ENCODE data around the gene PALD1.

Gene PALD1

GRCh38 chr10:70596110-70596798 is 117.7 kb downstream of the PALD1 start:
- no peak for TF ChIP-seq CREB1 (IDR thresholded peaks at IDR 0.05; ENCODE audit: low read depth)
- no peak for TF ChIP-seq ZBTB7A (IDR thresholded peaks at IDR 0.05; ENCODE audit: low read depth)
- no peak for TF ChIP-seq USF1 (IDR thresholded peaks at IDR 0.05)
- no peak for TF ChIP-seq TCF12 (IDR thresholded peaks at IDR 0.05; ENCODE audit: low read depth)
- TF ChIP-seq NFIC (IDR thresholded peaks at IDR 0.05), result no peak
- TF ChIP-seq EP300 (IDR thresholded peaks at IDR 0.05; ENCODE audit: borderline replicate concordance), result no peak
- TF ChIP-seq TEAD4 (IDR thresholded peaks at IDR 0.05), result no peak
- TF ChIP-seq FOXM1 (IDR thresholded peaks at IDR 0.05; ENCODE audit: borderline replicate concordance, low read depth), result no peak
- no peak for TF ChIP-seq CEBPB (IDR thresholded peaks at IDR 0.05)
- TF ChIP-seq EGR1 (IDR thresholded peaks at IDR 0.05), result no peak
- TF ChIP-seq YY1 (IDR thresholded peaks at IDR 0.05; ENCODE audit: low read depth), result no peak
- TF ChIP-seq, protein P1, sequence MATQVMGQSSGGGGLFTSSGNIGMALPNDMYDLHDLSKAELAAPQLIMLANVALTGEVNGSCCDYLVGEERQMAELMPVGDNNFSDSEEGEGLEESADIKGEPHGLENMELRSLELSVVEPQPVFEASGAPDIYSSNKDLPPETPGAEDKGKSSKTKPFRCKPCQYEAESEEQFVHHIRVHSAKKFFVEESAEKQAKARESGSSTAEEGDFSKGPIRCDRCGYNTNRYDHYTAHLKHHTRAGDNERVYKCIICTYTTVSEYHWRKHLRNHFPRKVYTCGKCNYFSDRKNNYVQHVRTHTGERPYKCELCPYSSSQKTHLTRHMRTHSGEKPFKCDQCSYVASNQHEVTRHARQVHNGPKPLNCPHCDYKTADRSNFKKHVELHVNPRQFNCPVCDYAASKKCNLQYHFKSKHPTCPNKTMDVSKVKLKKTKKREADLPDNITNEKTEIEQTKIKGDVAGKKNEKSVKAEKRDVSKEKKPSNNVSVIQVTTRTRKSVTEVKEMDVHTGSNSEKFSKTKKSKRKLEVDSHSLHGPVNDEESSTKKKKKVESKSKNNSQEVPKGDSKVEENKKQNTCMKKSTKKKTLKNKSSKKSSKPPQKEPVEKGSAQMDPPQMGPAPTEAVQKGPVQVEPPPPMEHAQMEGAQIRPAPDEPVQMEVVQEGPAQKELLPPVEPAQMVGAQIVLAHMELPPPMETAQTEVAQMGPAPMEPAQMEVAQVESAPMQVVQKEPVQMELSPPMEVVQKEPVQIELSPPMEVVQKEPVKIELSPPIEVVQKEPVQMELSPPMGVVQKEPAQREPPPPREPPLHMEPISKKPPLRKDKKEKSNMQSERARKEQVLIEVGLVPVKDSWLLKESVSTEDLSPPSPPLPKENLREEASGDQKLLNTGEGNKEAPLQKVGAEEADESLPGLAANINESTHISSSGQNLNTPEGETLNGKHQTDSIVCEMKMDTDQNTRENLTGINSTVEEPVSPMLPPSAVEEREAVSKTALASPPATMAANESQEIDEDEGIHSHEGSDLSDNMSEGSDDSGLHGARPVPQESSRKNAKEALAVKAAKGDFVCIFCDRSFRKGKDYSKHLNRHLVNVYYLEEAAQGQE (IDR thresholded peaks at IDR 0.05; ENCODE audit: low read depth), result no peak
- TF ChIP-seq TAF1 (IDR thresholded peaks at IDR 0.05; ENCODE audit: low read depth), result no peak
- no peak for TF ChIP-seq MAX (IDR thresholded peaks at IDR 0.05)
- no peak for TF ChIP-seq RAD21 (IDR thresholded peaks at IDR 0.05; ENCODE audit: low read depth)

DNA sequence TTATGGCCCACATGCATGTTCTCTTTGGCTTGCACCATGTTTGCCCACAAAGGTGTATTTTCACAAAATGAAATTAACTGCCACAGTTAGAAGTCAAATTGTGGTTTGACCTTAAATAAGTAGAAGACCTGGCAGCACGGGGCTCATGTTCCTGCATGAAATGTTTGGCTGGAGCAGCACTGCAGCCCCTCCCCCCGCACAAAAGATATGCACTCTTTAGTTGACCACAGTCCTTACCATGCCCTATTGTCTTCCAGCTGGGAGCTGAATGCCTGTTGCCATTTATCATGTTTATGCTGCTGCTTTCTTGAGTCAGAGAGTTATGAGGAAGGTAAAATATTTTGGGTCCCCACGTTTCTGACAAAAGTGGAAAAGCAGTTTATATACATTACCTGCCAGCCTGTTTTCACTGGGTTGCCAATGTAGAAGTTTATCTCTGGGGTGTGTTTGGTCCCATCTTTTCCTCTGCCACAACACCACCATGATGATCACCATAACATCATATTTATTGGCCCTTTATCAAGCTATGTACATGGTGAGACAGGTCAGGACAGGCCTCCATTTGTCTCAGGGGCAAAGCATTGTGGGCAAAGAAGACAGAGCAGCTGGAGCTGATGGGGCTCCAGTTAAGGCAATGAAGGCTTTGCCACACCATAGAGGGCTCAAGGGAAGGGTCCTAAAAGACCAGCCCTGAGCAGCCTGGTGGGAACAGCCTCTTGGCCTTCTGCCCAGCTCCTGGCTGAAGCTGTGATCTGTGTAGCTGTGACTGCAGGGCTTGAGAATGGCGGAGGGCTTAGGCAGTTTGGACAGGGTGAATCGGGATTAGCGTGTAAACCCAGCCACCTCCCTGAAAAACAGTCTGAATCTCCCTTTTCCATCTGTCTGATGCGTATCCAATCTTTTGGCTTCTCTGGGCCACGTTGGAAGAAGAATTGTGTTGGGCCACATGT is 118.6 kb downstream of the PALD1 start:
- no peak for TF ChIP-seq TEAD4 (IDR thresholded peaks at IDR 0.05)
- no peak for TF ChIP-seq FOXM1 (IDR thresholded peaks at IDR 0.05; ENCODE audit: borderline replicate concordance, low read depth)
- TF ChIP-seq EGR1 (IDR thresholded peaks at IDR 0.05), result no peak
- TF ChIP-seq, protein P1 (IDR thresholded peaks at IDR 0.05; ENCODE audit: low read depth), result no peak
- no peak for TF ChIP-seq EP300 (IDR thresholded peaks at IDR 0.05; ENCODE audit: borderline replicate concordance)
- TF ChIP-seq RAD21 (IDR thresholded peaks at IDR 0.05; ENCODE audit: low read depth), result no peak
- TF ChIP-seq ZBTB7A (IDR thresholded peaks at IDR 0.05; ENCODE audit: low read depth), result no peak
- TF ChIP-seq CEBPB (IDR thresholded peaks at IDR 0.05), result no peak
- TF ChIP-seq TCF12 (IDR thresholded peaks at IDR 0.05; ENCODE audit: low read depth), result no peak
- no peak for TF ChIP-seq NFIC (IDR thresholded peaks at IDR 0.05)
- no peak for TF ChIP-seq MAX (IDR thresholded peaks at IDR 0.05)
- no peak for TF ChIP-seq CREB1 (IDR thresholded peaks at IDR 0.05; ENCODE audit: low read depth)
- no peak for TF ChIP-seq TAF1 (IDR thresholded peaks at IDR 0.05; ENCODE audit: low read depth)
- TF ChIP-seq USF1 (IDR thresholded peaks at IDR 0.05), result no peak
- TF ChIP-seq YY1 (IDR thresholded peaks at IDR 0.05; ENCODE audit: low read depth), result no peak

DNA sequence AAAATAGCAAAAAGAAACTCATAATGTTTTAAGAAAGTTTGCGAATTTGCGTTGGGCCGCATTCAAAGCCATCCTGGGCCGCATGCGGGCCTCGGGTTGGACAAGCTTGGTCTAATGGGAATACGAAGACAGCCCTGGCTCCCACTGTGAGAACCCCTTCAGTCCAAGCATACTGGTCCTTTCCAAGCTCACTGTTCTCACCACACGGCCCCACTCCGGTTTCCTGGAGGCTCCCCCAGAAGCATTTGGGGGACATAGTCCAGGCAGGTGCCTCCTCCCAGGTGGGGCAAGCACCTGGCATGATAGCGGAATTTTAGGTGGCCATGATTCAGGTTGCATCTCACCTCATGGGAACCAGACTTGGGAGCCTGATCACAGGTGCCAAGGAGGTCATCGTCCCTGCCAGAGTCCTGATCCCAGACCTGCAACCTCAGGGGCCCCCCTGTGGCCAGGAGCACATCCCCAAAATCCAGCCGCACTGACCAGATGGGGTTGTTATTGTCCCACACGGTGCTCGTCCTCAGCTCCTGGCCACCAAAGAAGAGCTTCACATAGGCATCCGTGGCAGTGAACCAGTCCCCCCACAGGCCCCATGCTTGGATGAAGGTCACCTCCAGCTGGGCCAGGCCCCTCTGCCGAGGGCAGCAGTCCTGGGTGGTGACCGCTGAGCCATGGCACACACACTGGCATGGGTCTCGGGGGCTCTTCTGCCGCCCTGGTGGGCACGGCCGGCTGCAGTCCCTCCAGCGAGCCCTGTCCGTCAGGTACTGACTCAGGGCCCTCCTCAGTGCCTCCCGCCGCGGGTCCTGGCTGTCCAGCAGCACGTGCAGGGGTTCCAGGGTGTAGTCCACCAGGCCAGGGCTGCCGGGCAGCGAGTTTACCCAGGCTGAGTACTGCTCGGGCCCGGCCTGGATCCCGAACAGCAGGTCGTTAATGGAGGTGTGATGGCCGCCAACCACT is 119.6 kb downstream of the PALD1 start:
- TF ChIP-seq TCF12 (IDR thresholded peaks at IDR 0.05; ENCODE audit: low read depth), result no peak
- TF ChIP-seq USF1 (IDR thresholded peaks at IDR 0.05), result no peak
- TF ChIP-seq NFIC (IDR thresholded peaks at IDR 0.05), result no peak
- no peak for TF ChIP-seq TEAD4 (IDR thresholded peaks at IDR 0.05)
- no peak for TF ChIP-seq TAF1 (IDR thresholded peaks at IDR 0.05; ENCODE audit: low read depth)
- no peak for TF ChIP-seq EP300 (IDR thresholded peaks at IDR 0.05; ENCODE audit: borderline replicate concordance)
- no peak for TF ChIP-seq RAD21 (IDR thresholded peaks at IDR 0.05; ENCODE audit: low read depth)
- no peak for TF ChIP-seq FOXM1 (IDR thresholded peaks at IDR 0.05; ENCODE audit: borderline replicate concordance, low read depth)
- TF ChIP-seq YY1 (IDR thresholded peaks at IDR 0.05; ENCODE audit: low read depth), result no peak
- TF ChIP-seq ZBTB7A (IDR thresholded peaks at IDR 0.05; ENCODE audit: low read depth), result no peak
- TF ChIP-seq, protein P1 (IDR thresholded peaks at IDR 0.05; ENCODE audit: low read depth), result no peak

Measured in Ishikawa (cell line).